ENCODE data around the gene LARGE1.

Gene LARGE1

GRCh38 chr22:33605221-33605620 is 315.1 kb downstream of the LARGE1 start:
- H3K4me3 ChIP-seq (ENCODE audit: low read depth, low read length), result no peak overlapping the region
- no peaks in the 10 kb centered on the region for H3K36me3 ChIP-seq
- H3K27me3 ChIP-seq, result no peaks in the 10 kb centered on the region
- no peaks in the 10 kb centered on the region for H3K9me3 ChIP-seq
- DNase-seq, result no peak
- TF ChIP-seq CTCF (IDR thresholded peaks at IDR 0.05; ENCODE audit: low read depth, low read length), result no peak
- H3K4me1 ChIP-seq, result no peaks in the 10 kb centered on the region

- H3K36me3 ChIP-seq, result no peaks in the 10 kb centered on the region
- TF ChIP-seq CTCF (IDR thresholded peaks at IDR 0.05; ENCODE audit: low read depth, low read length), result no peak
- no peaks in the 10 kb centered on the region for H3K4me1 ChIP-seq
- H3K4me3 ChIP-seq (ENCODE audit: low read depth, low read length), result no peak overlapping the region
- no peaks in the 10 kb centered on the region for H3K27me3 ChIP-seq
- DNase-seq, result no peak
- H3K9me3 ChIP-seq, result no peaks in the 10 kb centered on the region
Observed at GRCh38 chr22:33601062-33601461, 319.2 kb downstream of the LARGE1 start.

GRCh38 chr22:33600595-33600994 is 319.7 kb downstream of the LARGE1 start:
- DNase-seq, result no peak
- no peaks in the 10 kb centered on the region for H3K36me3 ChIP-seq
- no peak for TF ChIP-seq CTCF (IDR thresholded peaks at IDR 0.05; ENCODE audit: low read depth, low read length)
- H3K9me3 ChIP-seq, result no peaks in the 10 kb centered on the region
- H3K4me3 ChIP-seq (ENCODE audit: low read depth, low read length), result no peak overlapping the region
- no peaks in the 10 kb centered on the region for H3K27me3 ChIP-seq
- no peaks in the 10 kb centered on the region for H3K4me1 ChIP-seq

- no peak overlapping the region for H3K4me3 ChIP-seq (ENCODE audit: low read depth, low read length)
- H3K27me3 ChIP-seq, result no peaks in the 10 kb centered on the region
- DNase-seq, result no peak
- no peaks in the 10 kb centered on the region for H3K9me3 ChIP-seq
- H3K36me3 ChIP-seq, result no peaks in the 10 kb centered on the region
- H3K4me1 ChIP-seq, result no peaks in the 10 kb centered on the region
- no peak for TF ChIP-seq CTCF (IDR thresholded peaks at IDR 0.05; ENCODE audit: low read depth, low read length)
Observed at GRCh38 chr22:33600113-33600512, 320.2 kb downstream of the LARGE1 start.

- Histone ChIP-seq H3K36me3 (no peaks in the 10 kb centered on the region), H3K9me3 (no peaks in the 10 kb centered on the region), H3K27me3 (no peaks in the 10 kb centered on the region), H3K4me1 (no peaks in the 10 kb centered on the region), H3K4me3 (ENCODE audit: low read depth, low read length) (no peak overlapping the region)
- DNase-seq, result no peak
- no peak for TF ChIP-seq CTCF (IDR thresholded peaks at IDR 0.05; ENCODE audit: low read depth, low read length)
Observed at GRCh38 chr22:33599596-33599995, 320.7 kb downstream of the LARGE1 start.

- Histone ChIP-seq H3K27me3 (no peaks in the 10 kb centered on the region), H3K4me3 (ENCODE audit: low read depth, low read length) (no peak overlapping the region), H3K4me1 (no peaks in the 10 kb centered on the region), H3K36me3 (no peaks in the 10 kb centered on the region), H3K9me3 (no peaks in the 10 kb centered on the region; the same call in 1 of the 2 replicates)
- no peak for TF ChIP-seq CTCF (IDR thresholded peaks at IDR 0.05; ENCODE audit: low read depth, low read length)
- no peak for DNase-seq
Observed at GRCh38 chr22:33598821-33599220, 321.5 kb downstream of the LARGE1 start.

All from BE2C (cell line).